GM19238 (cell line): ENCODE data around the gene DRC1.

Experiments
- DNase-seq: peaks from one replicate; pipeline ENCODE4 v3.0.0; 2011; ENCODE audit warnings: low spot score; ENCODE audit not compliant: insufficient read length

Gene DRC1

DNA sequence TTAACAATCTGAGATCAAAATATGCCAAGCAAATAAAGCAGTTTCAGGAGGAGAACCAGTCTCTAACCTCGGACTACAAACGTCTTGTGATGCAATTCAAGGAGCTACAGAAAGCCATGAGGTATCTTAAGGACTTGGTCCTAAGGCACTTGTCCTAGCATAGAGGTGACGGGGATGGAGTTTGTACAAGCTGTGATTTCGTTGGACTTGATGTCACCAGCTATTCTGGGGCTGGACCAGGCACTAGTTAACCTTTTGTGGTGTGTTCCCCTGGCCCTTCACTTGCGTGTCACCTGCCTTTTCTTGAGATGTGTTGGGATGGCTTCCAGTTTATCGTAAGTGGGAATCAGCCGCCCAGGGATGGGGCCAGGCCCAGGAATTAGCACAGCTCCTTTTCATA is 42.5 kb downstream of the DRC1 start:
- DNase-seq = no peak

DNA sequence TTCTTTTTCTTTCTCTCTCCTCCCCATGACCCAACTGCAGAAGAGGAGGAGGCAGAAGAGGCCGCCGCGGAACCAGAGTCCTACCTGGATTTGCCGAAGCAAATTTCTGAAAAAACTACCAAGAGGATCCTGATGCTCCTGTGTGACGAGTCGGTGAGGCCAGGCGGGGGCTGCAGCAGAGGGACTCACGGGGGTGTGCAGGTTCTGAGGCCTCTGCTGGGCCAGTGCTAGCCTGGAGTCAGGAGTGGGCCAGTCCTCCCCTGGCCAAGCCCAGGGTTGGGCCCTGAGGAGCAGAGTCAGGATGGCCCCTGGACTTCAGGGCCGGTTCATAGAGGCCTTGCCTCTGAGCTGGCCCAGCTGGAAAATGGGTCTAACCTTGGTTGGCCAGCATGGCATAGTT is 46.9 kb downstream of the DRC1 start:
- no peak for DNase-seq

DNA sequence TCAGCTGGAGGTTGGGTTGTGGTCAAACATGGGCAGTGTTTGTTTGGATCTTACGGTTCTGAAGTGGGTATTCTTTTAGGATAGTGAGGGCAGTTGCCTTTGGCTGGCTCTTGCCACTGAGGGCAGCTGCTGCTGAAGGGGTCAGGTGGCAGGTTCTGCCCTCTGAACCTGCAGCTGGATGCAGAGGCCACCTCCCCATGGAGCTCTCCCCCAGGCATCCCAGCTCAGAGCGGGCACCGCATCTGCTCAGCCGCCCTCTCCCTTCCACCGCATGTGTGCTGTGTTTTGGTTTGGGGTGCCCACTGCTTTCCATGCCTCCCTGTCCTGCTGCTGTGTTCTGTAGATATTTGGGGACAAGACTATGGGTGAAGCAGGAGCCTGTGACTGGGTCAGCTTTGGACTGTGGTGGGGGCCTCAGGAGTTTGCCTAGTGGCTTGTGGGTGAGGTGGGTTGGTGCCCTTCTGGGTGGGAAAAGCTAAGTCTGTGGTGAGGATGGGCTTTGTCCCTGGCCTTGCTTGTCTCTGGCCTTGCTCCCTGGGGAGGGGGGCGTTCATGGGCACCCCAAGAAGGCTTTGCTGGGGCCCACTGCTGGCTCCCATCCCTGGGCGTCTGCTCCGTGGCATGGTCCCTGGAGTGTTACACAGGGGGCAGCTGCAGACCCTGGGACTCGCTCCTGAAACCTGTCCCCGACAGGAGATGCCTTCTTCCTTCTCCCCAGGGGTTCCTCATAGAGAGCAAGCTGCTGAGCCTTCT is 47.7 kb downstream of the DRC1 start:
- no peak for DNase-seq

DNA sequence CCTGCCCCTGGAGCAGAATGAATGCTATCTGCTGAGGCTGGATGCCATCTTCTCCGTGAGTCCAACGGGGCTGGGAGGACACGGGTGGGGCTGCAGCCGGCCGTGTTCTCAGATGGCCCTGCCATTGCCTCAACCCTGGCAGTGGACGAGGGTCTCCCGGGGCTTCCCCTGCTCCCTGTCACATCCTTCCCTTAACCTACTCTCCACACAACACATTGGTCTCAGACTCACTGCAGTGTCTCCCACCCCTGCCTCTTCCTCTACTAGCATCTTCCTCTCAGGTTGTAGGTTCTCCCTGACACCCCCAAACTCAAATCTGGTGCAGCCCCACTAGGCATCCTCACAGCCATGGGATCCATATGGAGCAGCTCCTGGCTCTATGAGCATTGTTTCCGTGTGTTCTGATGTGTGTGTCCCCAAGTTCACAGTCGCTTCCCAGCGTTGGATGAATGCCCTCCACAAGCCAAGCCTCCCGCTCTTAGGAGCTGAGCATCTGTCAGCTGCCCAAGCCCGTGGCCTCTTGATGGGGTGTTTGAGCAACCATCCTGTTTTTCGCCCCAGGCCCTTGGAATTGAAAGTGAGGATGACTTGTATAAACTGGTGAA is 48.4 kb downstream of the DRC1 start:
- no peak for DNase-seq

DNA sequence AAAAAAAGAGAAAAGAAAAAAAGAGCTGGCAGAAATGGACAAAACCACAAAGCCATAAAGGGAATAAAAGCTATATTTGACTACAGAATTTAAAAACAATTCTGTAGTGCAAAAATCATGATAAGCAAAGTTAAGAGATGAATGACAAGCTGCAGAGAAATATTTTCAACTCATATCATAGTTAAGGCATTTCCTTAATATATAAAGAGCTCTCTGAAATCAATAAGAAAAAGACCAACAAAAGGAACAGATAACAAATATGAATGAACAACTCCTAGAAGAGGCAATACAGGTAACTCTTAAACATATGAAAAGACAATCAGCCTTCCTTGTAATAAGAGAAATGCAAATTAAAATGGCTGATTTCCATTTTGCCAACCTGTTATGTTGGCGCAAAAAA is 50.0 kb downstream of the DRC1 start:
- DNase-seq = no peak

DNA sequence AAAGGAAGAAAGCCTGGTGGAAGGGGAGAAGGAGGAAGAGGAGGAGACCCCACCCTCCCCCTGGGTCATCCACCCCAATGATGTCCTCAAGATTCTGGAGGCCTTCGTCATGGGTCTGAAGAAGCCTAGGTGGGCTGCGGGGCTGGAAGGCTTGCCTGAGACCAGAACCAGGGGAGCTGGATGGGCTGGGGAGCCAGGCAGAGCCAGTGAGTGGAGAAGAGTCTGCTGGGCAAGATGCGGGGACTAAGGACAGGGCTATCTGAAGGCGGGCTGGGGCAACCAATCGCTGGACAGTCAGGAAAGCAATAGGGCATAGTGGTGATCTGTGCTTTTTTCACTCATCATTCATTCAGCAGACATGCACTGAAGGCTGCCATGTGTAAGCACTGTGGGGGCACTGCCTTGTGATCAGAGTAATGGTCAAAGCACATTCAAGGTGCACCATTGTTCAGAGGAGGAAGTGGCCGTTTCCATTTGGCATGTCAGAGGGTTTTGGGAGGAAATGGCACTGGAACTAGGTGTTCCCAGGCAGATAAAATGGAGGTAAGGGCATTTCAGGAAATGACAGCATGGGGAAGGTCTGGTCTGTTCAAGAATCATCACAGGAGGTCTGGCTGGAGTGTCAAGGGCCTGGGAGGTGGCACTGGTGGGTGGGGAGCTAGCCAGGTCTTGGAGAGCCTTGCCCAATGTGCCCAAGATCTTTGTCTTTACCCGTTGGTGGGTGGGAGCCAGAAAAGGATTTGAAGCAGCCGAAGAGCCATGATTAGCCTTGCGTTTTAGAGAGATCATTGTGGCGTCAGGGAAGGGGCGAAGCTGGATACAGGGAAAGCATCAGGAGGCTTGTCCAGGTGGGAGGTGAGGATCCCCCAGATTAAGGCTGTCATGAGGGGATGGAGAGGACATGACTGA is 52.0 kb downstream of the DRC1 start:
- no peak for DNase-seq

DNA sequence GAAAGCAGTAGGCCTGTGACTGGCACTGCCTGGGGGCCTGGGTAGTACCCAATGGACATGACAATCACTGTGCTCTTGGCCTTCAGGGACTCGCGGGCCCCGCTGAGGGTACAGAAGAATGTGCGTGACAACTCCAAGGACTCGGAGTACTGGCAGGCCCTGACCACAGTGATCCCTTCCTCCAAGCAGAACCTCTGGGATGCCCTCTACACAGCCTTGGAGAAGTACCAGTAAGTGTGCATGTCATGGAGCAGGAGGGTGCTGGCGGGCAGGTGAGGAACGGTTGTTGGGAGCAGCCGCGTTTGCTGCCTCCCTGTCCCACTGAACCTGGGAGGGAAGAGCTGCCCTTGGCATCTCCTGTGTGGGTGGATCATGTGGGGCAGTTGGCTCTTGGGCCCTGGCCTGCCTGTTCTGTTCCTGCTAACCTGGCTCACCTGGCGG is 52.9 kb downstream of the DRC1 start:
- no peak for DNase-seq

DNA sequence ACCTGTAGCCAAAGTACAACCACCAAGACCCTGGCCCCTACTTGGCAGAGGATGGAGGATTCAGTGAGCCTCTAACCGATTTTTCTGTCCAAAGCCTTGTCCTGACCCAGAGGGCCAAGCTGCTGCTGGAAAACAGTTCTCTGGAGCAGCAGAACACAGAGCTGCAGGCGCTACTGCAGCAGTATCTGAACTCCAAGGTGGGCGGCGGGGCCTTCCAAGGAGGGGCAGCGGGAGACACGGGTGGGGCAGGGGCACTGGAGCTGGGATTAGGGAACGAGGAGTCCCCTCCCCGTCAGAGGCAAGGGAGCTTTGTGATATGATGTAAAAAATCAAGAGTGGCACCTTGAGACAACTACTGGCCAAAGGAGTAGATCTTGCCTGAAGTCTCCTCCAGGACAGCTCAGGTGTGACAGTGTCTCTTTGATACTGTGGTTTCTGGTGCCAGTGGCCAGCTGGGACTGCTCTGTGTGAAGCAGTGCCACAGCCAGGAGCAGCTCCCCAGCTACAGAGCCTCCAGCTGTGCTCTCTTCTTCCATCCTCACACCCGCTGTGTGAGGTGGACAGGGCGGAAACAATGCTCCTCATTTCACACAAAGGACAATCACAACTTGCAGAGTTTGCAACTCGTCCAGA is 53.4 kb downstream of the DRC1 start:
- no peak for DNase-seq

DNA sequence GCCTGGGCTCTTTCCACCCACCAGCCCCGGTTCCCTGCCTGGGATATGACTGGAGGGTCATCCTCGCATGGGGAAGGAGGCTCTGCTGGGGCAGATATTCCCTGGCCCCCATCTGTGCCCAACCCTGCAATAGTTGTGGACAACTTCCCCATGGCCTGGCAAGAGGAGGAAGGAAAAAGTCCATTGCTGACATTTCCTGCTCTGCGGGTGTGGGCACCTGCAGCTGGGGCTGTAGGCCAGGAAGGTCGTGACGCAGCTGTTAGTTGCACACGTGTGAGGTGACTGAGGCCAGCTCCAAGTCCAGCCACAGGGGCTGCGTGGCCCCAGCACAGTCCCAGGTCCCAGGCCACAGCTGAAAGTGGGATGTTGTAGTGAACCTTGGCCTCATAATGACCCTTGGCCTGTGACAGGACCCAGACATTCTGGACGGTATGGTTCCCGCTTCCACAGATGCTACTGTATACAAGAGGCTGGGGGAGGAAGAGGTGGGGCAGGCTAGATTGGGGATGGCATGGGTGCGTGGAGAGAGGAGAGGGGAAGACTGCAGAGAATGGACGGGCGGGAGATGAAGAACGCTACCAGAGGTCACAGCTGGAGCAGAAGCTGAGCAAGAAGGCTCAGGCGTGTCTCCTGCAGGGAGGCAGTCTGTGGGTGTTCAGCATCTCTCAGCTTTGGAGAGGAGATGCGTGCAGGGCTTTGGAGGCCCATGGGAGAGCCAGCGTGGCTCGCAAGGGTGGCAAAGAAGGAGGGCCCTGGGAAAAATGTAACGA is 54.1 kb downstream of the DRC1 start:
- DNase-seq = no peak

DNA sequence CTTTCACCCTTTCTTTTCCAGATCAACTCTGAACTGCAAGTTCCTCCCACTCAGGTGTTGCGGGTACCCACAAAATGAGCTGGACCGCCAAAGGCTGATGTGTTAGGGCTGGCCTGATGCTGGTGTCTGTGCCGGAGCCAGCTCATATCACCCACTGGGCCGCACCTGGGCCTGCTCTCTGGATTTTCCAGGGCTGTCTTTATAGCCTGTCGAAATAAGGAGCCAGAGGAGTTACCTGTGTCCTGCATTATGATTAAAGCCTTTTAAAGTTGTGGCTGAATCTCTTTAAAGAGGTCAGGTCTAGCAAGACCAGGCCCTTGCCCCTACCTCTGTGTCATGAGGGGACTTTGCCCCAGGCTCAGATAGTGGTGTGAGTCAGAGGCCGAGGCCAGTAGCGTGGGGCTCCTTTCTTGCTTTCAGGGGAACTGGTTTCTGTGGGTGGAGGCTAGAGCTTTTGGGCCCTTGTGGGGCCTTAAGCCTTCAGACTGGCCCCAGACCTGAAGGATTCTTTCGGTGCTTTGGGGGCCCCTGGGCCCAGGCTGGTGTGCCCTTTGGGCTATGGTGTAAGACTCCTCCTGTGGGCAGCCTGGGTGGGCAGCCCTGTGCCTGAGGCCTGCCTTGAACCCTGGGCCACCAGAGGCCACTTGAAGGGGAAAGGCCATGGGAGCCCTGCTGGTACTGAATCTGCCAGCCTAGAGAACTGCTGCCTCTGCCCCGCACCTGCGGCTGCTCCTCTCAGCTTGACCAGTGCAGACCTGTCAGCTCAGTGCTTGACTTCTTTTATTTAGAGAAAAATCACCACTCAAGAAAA is 54.9 kb downstream of the DRC1 start:
- no peak for DNase-seq

DNA sequence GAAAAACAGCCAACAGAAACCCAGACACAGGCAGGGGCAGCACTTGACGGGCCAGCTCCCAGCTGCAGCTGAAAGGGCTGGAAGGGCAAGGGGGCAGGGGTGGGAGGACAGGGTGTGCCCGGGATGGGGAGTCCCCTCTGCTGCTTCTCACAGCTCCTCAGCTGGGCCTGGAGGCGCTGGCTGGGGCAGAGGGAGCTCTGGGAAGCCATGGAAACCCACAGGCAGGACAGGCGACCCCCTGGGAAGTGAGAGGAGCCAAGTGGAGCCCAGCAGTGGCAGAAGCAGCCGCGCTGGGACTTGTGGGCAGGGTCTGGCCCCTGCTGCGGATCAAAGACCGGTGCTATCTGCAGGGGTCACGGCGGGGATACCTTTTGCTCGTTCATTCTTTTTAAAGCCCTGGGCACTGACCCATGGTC is 55.5 kb downstream of the DRC1 start:
- DNase-seq = no peak

DNA sequence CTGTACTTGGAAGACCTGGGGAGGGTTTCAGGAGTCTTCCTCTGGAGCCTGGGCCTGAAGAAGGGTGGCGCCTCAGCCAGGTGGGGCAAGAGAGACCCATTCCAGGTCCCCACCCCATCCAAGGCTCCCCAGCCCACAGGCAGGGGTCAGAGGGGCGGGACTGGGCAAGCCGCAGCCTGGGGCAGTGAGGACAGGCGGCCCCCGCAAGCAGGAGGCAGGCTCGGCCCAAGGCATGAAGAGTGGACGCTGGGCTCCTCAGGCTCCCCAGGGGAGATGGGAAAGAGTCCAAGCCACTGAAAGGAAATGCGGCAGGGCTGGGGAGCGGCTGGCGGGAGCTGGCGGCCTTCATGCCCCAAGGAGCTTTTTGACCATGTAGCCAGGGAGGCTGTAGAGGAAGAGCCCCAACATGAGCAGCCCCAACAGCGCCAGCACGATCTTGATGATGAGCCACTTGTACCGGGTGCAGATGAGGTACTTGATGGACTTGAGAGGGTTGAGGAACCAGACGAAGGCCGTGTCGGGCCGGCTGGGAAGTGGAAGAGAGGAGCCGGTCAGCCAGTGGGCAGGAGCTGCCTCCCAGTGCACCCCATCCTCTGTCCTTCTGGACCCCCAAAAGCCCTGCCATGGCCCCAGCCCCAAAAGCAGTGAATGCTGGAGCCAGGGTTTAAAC is 56.1 kb downstream of the DRC1 start:
- no peak for DNase-seq

DNA sequence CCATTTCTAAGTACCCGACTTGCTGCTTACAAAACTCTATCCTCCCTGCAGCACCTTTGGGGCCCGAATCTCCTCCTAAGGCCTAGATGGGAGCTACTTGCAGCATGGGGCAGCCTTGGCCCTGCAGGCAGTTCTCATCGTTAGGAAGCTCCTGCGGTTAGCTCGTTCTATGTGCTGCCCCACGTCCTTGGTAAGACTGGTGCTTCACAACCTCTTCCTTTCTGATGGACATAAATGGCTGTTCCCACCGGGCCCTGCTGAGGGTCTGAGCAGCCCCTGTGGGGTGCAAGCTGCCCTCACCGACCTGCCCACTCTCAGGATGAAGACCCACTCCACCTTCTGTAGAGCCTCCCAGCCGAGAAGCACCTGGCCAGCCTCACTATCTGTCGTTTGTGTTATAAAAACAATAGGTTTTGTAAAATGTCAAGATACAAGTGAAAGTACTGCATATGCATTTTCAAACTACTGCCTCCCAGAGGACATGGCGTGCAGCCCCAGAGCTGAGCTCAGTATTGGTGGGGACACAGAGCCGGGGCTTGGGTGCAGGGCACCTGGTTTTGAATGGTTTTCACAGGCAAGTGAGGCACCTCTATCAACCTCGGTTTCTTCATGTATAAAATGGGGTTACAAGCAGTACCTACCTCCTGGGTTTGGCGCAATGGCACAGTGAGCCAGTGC is 56.8 kb downstream of the DRC1 start:
- no peak for DNase-seq

DNA sequence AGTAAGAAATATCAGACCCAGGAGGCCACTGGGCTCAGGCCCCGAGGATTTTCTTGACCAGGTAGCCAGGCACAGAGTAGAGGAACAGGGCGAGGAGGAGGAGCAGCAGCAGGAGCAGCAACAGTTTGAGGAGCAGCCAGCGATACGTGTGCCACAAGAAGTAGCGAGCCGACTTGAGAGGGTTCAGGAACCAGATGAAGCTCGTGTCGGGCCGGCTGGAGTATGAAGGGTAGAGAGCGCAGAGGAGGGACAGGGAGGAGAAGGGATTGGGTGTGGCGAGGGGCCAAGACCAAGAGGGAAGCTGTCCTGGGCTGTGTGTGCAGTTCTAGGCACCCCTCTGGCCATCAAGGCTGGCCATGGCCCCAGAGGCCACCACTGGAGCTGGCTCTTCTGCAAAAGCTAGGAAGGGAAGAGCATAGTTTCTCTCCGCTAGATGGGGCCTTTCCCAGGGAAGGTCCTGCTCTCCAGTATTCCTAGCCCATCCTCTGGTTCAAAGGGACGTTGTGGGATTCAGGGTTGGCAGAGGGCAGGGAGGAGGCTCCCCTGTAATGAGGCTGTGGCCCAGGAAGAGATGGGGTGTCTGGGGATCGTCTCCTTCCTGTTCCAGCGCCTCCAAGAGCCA is 58.4 kb downstream of the DRC1 start:
- DNase-seq = no peak

DNA sequence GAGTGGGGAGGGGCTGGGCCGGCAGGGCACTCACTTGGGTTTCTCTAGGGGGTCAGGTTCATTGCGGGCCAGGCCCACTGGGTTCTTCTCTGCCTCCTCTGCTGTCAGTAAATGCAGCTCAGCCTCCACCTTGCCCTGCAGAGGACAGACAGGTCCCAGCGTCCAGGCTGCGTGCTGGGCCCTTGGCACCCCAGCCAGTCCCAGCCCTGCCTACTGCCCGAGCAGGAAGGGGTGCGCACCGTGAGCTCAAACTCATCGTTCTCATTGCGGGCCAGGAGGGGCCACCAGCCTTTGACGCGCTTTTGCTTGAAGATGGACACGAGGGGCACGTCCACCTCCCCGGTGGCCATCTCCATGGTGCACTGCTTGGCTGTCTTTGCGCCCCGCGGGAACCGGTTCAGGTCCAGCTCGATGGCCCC is 58.9 kb downstream of the DRC1 start:
- no peak for DNase-seq

DNA sequence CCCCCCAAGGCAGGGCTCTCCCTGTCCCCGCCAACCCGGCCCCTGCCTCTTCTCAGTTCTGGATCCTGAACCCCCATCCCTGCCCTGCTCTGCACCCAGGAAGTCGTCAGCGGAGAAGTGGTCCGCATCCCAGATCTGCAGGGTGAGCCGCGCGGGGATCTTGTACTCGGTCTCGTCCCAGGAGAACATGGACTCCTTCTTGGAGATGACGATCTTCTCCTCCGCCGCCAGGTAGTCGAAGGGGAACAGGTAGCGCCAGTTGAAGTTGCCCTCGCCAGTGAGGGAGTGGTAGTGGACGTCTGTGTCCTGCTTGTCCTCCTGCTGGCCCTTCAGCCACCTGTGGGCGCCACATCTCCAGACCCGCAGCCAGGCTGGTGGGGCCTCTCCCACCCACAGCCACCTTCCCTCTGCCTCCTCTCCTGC is 59.9 kb downstream of the DRC1 start:
- no peak for DNase-seq

DNA sequence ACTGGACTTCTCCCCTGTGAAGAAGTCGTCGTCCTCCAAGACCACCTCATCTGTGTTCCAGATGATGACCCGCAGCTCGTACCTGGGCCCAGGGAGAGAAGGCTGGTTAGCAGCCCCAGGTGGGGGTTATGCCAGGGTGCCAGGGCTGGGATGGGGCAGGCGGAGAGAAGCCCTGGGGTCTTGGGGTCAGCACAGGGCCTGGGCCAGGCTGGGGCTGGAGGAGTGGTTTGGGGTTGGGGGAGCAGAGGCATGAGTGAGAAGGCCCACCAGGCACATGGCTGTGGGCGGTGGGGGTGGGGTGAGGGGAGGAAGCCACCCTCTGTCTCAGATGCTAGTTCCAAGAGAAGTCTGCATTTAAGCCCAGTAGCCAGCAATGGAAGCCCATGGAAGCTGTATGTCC is 60.4 kb downstream of the DRC1 start:
- DNase-seq = no peak

DNA sequence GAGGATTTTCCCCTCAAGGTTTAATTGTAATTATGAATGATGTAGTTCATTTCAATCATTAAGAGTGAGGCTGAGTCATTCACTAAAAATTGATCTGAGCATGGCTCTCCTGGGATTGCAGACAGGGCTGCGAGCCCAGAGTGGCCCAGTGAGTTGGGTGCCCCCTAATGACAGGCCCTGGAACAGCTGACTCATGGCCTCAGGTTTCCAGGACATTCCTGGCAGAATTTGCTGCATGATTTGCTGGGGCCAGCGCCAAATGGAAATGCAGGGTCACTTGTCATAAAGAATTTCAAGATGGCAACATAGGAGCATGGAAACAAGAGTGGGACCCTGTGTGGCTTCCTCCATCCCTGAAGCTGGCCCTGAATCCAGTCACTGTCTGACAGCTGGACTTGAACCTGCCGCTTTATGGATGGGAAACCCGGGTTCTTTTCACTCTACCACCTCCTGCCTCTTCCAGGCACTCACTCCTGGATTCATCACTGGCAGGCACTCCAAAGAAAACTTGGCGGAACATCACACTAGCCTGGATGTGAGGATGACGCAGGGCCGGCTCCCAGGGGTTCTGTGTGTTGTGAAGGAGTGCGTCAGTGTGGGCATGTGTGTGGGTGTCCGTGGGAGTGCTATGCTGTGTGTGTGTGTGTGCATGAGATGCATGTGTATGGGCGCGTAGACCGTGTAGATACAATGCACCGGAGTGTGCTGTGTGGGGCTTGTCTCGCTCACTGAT is 61.0 kb downstream of the DRC1 start:
- no peak for DNase-seq
